ENCODE results near the gene PSMC5. TPM values are rescaled to one million over a fixed set of nuclear protein-coding genes. Genes with fewer than 3 reads are reported as not detected.
A peak's percentile ranks its signal among the peaks of the same experiment; 100 is the strongest.

The PSMC5 gene
- polyA plus RNA-seq, 1 donor (not counting 4 experiments of a cell fraction or from before 2014, with no cell fraction given) = 141 TPM

DNA sequence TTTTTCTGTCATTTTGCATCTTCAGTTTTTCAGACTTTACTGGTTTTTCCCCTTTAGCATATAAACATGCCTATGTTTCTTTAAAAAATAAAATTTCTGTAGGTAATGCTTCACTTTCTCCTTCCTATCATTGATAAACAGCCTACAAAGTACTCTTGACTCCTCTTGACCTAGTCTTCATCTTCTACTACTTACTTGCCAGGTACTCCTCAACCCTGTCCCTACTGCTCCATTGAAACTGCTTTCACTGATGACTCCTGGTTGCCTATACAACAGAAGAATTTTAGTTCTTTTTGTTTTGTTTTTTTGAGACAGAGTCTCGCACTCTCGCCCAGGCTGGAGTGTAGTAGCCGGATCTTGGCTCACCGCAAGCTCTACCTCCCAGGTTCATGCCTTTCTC is 46.3 kb upstream of the PSMC5 start:
- Histone ChIP-seq H3K9me3 (ENCODE audit: control insufficient read depth, low read depth, low read length) (no peaks in the 10 kb centered on the region), H4K20me1 (ENCODE audit: control insufficient read depth, extremely low read depth, insufficient read depth, low read length) (peaks cover 13% of the 10 kb centered on the region), H3K27ac (ENCODE audit: control insufficient read depth, insufficient read depth, low read length) (peak overlapping the region; percentile 79), H3K79me2 (ENCODE audit: control insufficient read depth, insufficient read depth, low read length) (peaks cover 92% of the 10 kb centered on the region), H3K9ac (ENCODE audit: control insufficient read depth, extremely low read depth, insufficient read depth, low read length) (peak overlapping the region; percentile 58), H3K4me2 (ENCODE audit: control insufficient read depth, extremely low read depth, insufficient read depth, low read depth, low read length) (peak overlapping the region; percentile 58), H3K4me1 (ENCODE audit: control insufficient read depth, extremely low read depth, insufficient read depth, low read length) (peaks cover 56% of the 10 kb centered on the region), H3K36me3 (ENCODE audit: control insufficient read depth in 2 of 2, extremely low read depth in 1 of 2, insufficient read depth in 2 of 2, low read length in 2 of 2) (peaks cover 8 to 28% of the 10 kb centered on the region in 2 experiments), H3K4me3 (ENCODE audit: control insufficient read depth in 2 of 3, extremely low read depth in 1 of 3, insufficient read depth in 2 of 3, low read depth in 1 of 3, low read length in 3 of 3) (peak overlapping the region in 1 of 3 experiments; percentile 31), H2AFZ (ENCODE audit: control insufficient read depth, low read length) (no peak overlapping the region), H3K27me3 (ENCODE audit: control insufficient read depth, extremely low read depth, insufficient read depth, low read length) (no peaks in the 10 kb centered on the region), H3K9me1 (ENCODE audit: control insufficient read depth, extremely low read depth, insufficient read depth, low read length) (no peaks in the 10 kb centered on the region)
- TF ChIP-seq, protein P1, sequence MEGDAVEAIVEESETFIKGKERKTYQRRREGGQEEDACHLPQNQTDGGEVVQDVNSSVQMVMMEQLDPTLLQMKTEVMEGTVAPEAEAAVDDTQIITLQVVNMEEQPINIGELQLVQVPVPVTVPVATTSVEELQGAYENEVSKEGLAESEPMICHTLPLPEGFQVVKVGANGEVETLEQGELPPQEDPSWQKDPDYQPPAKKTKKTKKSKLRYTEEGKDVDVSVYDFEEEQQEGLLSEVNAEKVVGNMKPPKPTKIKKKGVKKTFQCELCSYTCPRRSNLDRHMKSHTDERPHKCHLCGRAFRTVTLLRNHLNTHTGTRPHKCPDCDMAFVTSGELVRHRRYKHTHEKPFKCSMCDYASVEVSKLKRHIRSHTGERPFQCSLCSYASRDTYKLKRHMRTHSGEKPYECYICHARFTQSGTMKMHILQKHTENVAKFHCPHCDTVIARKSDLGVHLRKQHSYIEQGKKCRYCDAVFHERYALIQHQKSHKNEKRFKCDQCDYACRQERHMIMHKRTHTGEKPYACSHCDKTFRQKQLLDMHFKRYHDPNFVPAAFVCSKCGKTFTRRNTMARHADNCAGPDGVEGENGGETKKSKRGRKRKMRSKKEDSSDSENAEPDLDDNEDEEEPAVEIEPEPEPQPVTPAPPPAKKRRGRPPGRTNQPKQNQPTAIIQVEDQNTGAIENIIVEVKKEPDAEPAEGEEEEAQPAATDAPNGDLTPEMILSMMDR (optimal IDR thresholded peaks at IDR 0.05 in 1 of 3, IDR thresholded peaks at IDR 0.05 in 1 of 3, conservative IDR thresholded peaks at IDR 0.05 in 1 of 3; ENCODE audit: extremely low read depth in 1 of 3, insufficient read depth in 2 of 3, low read length in 3 of 3) = no peak
- no peak for TF ChIP-seq EZH2 (IDR thresholded peaks at IDR 0.05; ENCODE audit: low read length)
- DNase-seq (ENCODE audit: low read depth, low spot score) (no peak), FAIRE-seq (no peak)
- dilution Hi-C loops (cut with MboI; ENCODE audit: extremely low pct_ligation_motif_present, low sequenced_read_pairs) = loop anchor here (5.0 kb wide), 1 partner anchor 36 kb away; no protein-coding TSS in a partner anchor

DNA sequence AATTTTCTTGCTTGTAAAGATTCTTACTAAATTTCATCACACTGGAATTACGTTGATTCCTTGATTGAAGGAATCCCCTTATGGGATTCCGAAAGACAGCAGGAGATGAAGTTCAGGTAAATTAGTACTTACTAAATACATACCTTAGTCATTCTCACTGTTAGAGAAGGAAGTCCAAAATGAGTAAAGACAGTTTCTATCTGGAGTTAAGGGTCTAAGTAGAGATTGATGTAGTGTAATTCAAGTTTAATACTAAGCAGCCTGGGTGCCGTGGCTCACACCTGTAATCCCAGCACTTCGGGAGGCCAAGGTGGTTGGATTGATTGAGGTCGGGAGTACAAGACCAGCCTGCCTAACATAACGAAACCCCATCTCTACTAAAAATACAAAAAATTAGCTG is 43.7 kb upstream of the PSMC5 start:
- peaks cover 65% of the 10 kb centered on the region for H3K4me1 ChIP-seq (ENCODE audit: control insufficient read depth, extremely low read depth, insufficient read depth, low read length)

More for the DNA sequence above, 43.7 kb upstream of the PSMC5 start:
- H3K79me2 ChIP-seq (ENCODE audit: control insufficient read depth, insufficient read depth, low read length) = peaks cover 82% of the 10 kb centered on the region
- no peaks in the 10 kb centered on the region for H3K9me3 ChIP-seq (ENCODE audit: control insufficient read depth, low read depth, low read length)
- peaks cover 6% of the 10 kb centered on the region for H4K20me1 ChIP-seq (ENCODE audit: control insufficient read depth, extremely low read depth, insufficient read depth, low read length)
- DNase-seq (ENCODE audit: low read depth, low spot score) = no peak
- H3K4me3 ChIP-seq (ENCODE audit: control insufficient read depth in 2 of 3, extremely low read depth in 1 of 3, insufficient read depth in 2 of 3, low read depth in 1 of 3, low read length in 3 of 3) = no peak overlapping the region
- no peak overlapping the region for H2AFZ ChIP-seq (ENCODE audit: control insufficient read depth, low read length)
- no peak for FAIRE-seq
- peaks cover 8 to 24% of the 10 kb centered on the region in 2 experiments for H3K36me3 ChIP-seq (ENCODE audit: control insufficient read depth in 2 of 2, extremely low read depth in 1 of 2, insufficient read depth in 2 of 2, low read length in 2 of 2)
- peak overlapping the region; percentile 97 for H3K27ac ChIP-seq (ENCODE audit: control insufficient read depth, insufficient read depth, low read length)
- TF ChIP-seq, protein P1 (optimal IDR thresholded peaks at IDR 0.05 in 1 of 3, IDR thresholded peaks at IDR 0.05 in 1 of 3, conservative IDR thresholded peaks at IDR 0.05 in 1 of 3; ENCODE audit: extremely low read depth in 1 of 3, insufficient read depth in 2 of 3, low read length in 3 of 3) = no peak
- TF ChIP-seq EZH2 (IDR thresholded peaks at IDR 0.05; ENCODE audit: low read length) = no peak
- no peaks in the 10 kb centered on the region for H3K27me3 ChIP-seq (ENCODE audit: control insufficient read depth, extremely low read depth, insufficient read depth, low read length)
- no peaks in the 10 kb centered on the region for H3K9me1 ChIP-seq (ENCODE audit: control insufficient read depth, extremely low read depth, insufficient read depth, low read length)
- no peak overlapping the region for H3K4me2 ChIP-seq (ENCODE audit: control insufficient read depth, extremely low read depth, insufficient read depth, low read depth, low read length)
- dilution Hi-C loops (cut with MboI; ENCODE audit: extremely low pct_ligation_motif_present, low sequenced_read_pairs) = loop anchor here (5.0 kb wide), 1 partner anchor 34 kb away; no protein-coding TSS in a partner anchor
- no peak overlapping the region for H3K9ac ChIP-seq (ENCODE audit: control insufficient read depth, extremely low read depth, insufficient read depth, low read length)

Data from keratinocyte (primary cell).